ENCODE data around the gene AKR7A3. TPM values are rescaled to one million over a fixed set of nuclear protein-coding genes. Genes with fewer than 3 reads are reported as not detected.

Gene AKR7A3
- polyA plus RNA-seq, 1 of the 3 experiments (the other 2 are of a cell fraction), result 0.38 TPM

DNA sequence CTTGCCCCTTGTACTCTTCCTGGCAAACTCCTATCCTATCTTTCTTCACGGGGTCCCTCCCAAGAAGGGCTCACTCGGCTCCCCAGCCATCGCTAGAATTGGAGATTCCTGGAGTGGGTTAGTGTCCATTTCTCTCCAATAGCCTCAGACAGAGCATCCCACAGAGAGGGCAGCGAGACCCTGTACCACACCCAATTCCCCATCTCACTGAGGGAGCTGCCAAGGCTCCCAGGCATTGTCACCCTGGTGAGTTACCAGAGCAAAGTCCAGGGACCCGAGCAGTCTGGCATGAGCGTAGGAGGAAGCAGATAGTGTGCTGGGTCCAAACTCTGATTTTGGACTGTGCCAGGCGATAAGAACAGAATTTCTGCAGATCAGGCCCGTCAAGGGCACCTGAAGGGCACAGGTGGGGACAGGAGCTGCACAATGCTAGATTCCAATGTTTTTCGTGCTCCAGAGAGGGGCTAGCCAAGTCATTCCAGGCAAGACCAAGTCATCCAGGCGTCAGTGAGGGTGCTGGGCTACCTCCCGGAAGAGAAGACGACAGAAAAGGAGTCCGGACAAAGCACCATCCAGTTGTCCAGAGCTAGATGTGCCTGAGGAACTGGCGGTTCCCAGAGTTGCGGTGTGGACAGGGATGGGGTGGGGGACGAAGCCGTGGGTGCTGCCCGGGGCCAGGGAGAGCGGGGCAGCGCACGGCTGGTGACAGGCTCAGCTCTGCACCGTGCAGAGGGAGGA lies 15.3 kb downstream of the AKR7A3 start:
- no peaks in the 10 kb centered on the region; the same call in 1 of the 2 replicates for H3K9me3 ChIP-seq
- no peak overlapping the region for H3K4me2 ChIP-seq
- H2AFZ ChIP-seq (ENCODE audit: low read depth), result no peak overlapping the region
- no peaks in the 10 kb centered on the region for H3K27me3 ChIP-seq (ENCODE audit: insufficient read depth)
- H3K27ac ChIP-seq (ENCODE audit: low read depth in 2 of 2, low read length in 1 of 2), result no peak overlapping the region
- H3K36me3 ChIP-seq (replicated peaks in 1 of 2; ENCODE audit: control insufficient read depth in 1 of 2, insufficient read depth in 2 of 2, low read length in 1 of 2), result peaks cover 0 to 7% of the 10 kb centered on the region in 2 experiments
- no peaks in the 10 kb centered on the region for H3F3A ChIP-seq (replicated peaks; ENCODE audit: insufficient read depth)
- POLR2A ChIA-PET, result no interaction called here
- H3K9me2 ChIP-seq, result no peaks in the 10 kb centered on the region
- no peaks in the 10 kb centered on the region for H4K20me1 ChIP-seq (ENCODE audit: insufficient read depth)
- no peak overlapping the region for H3K4me3 ChIP-seq (ENCODE audit: low read depth in 2 of 2, low read length in 1 of 2)
- DNase-seq, result no peak
- no peaks in the 10 kb centered on the region for H3K79me2 ChIP-seq (ENCODE audit: insufficient read depth)
- WGBS (ENCODE audit: low lambda C conversion rate), result 82% methylated on average over 10 of the region's 22 CpGs
- CTCF ChIA-PET, result no interaction called here
- TF ChIP-seq SMC3 (IDR thresholded peaks at IDR 0.05; ENCODE audit: low read depth, low read length) (no peak), JUND (IDR thresholded peaks at IDR 0.05) (no peak), RXRA (IDR thresholded peaks at IDR 0.05; ENCODE audit: borderline replicate concordance, low read depth) (no peak), TAF1 (IDR thresholded peaks at IDR 0.05; ENCODE audit: borderline replicate concordance, low read depth, low read length) (no peak), SIN3A (IDR thresholded peaks at IDR 0.05; ENCODE audit: borderline replicate concordance, low read depth, low read length) (no peak), EZH2phosphoT487 (IDR thresholded peaks at IDR 0.05; ENCODE audit: borderline replicate concordance, low read depth) (no peak), RAD21 (IDR thresholded peaks at IDR 0.05; ENCODE audit: low read length) (no peak), NFIC (IDR thresholded peaks at IDR 0.05; ENCODE audit: borderline replicate concordance) (no peak), NRF1 (IDR thresholded peaks at IDR 0.05; ENCODE audit: low read depth, low read length) (no peak)
- TF ChIP-seq, protein P1, sequence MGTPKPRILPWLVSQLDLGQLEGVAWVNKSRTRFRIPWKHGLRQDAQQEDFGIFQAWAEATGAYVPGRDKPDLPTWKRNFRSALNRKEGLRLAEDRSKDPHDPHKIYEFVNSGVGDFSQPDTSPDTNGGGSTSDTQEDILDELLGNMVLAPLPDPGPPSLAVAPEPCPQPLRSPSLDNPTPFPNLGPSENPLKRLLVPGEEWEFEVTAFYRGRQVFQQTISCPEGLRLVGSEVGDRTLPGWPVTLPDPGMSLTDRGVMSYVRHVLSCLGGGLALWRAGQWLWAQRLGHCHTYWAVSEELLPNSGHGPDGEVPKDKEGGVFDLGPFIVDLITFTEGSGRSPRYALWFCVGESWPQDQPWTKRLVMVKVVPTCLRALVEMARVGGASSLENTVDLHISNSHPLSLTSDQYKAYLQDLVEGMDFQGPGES (IDR thresholded peaks at IDR 0.05; ENCODE audit: low read depth, low read length), result no peak
- no peaks in the 10 kb centered on the region for H3K4me1 ChIP-seq (ENCODE audit: control insufficient read depth in 1 of 2, insufficient read depth in 2 of 2, low read depth in 1 of 2, low read length in 1 of 2)
- H3K9ac ChIP-seq, result no peak overlapping the region

- Histone ChIP-seq H3K9ac (no peak overlapping the region), H3K27ac (ENCODE audit: low read depth in 2 of 2, low read length in 1 of 2) (no peak overlapping the region), H2AFZ (ENCODE audit: low read depth) (no peak overlapping the region), H3K27me3 (ENCODE audit: insufficient read depth) (no peaks in the 10 kb centered on the region), H3K79me2 (ENCODE audit: insufficient read depth) (no peaks in the 10 kb centered on the region), H3K4me3 (ENCODE audit: low read depth in 2 of 2, low read length in 1 of 2) (no peak overlapping the region), H3K9me2 (no peaks in the 10 kb centered on the region), H3F3A (replicated peaks; ENCODE audit: insufficient read depth) (no peaks in the 10 kb centered on the region), H3K36me3 (replicated peaks in 1 of 2; ENCODE audit: control insufficient read depth in 1 of 2, insufficient read depth in 2 of 2, low read length in 1 of 2) (peaks cover 0 to 7% of the 10 kb centered on the region in 2 experiments), H3K4me2 (no peak overlapping the region), H3K9me3 (no peaks in the 10 kb centered on the region), H4K20me1 (ENCODE audit: insufficient read depth) (no peaks in the 10 kb centered on the region), H3K4me1 (ENCODE audit: control insufficient read depth in 1 of 2, insufficient read depth in 2 of 2, low read depth in 1 of 2, low read length in 1 of 2) (no peaks in the 10 kb centered on the region)
- ChIA-PET CTCF (no interaction called here), POLR2A (no interaction called here)
- no peak for DNase-seq
- TF ChIP-seq NRF1 (IDR thresholded peaks at IDR 0.05; ENCODE audit: low read depth, low read length) (no peak), USF1 (IDR thresholded peaks at IDR 0.05; ENCODE audit: borderline replicate concordance, low read depth) (no peak), POLR2AphosphoS5 (IDR thresholded peaks at IDR 0.05; ENCODE audit: low read depth, low read length) (no peak), YY1 (IDR thresholded peaks at IDR 0.05; ENCODE audit: low read depth) (no peak), TEAD4 (IDR thresholded peaks at IDR 0.05; ENCODE audit: borderline replicate concordance, insufficient read depth) (no peak), RAD21 (IDR thresholded peaks at IDR 0.05; ENCODE audit: low read length) (no peak), JUND (IDR thresholded peaks at IDR 0.05) (no peak), CHD2 (IDR thresholded peaks at IDR 0.05; ENCODE audit: low read length, partially characterized antibody) (no peak), GABPA (IDR thresholded peaks at IDR 0.05; ENCODE audit: low read depth) (no peak), TAF1 (IDR thresholded peaks at IDR 0.05; ENCODE audit: borderline replicate concordance, low read depth, low read length) (no peak), RXRA (IDR thresholded peaks at IDR 0.05; ENCODE audit: borderline replicate concordance, low read depth) (no peak), USF2 (IDR thresholded peaks at IDR 0.05; ENCODE audit: borderline replicate concordance, low read depth, low read length) (no peak), RFX5 (IDR thresholded peaks at IDR 0.05; ENCODE audit: low read length) (no peak), RCOR1 (IDR thresholded peaks at IDR 0.05; ENCODE audit: low read length) (no peak), MEF2A (IDR thresholded peaks at IDR 0.05; ENCODE audit: borderline replicate concordance, low read depth) (no peak)
- TF ChIP-seq, protein P1 (IDR thresholded peaks at IDR 0.05; ENCODE audit: low read depth, low read length), result no peak
These were observed 16.5 kb downstream of the AKR7A3 start for GRCh38 chr1:19272064-19272463.
